EH (cell line): Measurements from ENCODE around the gene NRIP3.
A peak's percentile ranks its signal among the peaks of the same experiment; 100 is the strongest.
"Not testable (repeated sequence)": the region's sequence is repeated elsewhere in the genome, so short reads cannot be mapped to it uniquely, and the experiment has no call there.

Source experiments
- DNase-seq: peaks from one replicate; pipeline ENCODE4 v3.0.0-alpha.2; 2015; ENCODE audit warnings: low read depth

Gene NRIP3

DNA sequence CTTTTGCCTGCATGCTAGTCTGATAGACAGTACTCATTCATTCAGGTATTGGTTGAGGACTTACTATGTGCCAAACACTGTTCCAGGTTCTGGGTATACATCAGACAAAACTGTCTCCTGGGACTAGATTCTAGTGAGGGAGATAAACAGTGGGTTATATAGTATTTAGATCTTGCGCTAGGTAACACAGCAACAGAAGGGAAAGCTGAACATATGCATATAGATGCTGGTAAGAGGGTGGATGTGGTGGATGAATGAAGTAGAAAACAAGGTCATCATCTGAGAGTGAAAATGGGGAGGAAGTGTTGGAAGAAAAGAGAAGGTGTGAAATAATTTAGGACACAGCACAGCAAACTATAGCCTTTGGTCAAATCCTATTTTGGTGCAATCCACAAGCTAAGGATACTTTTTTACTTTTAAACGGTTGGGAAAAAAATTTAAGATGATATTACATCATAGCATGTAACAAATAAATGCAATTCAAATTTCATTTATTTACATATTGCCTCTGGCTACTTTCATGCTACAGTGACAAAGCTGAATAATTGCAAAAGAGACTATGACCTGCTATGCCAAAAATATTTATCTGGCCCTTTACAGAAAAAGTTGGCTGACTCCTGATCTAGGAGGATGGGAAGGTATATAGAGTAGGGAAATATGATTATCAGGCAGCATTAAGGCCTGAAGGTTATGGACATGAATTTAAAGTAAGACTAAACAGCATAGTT lies 32.4 kb downstream of the NRIP3 start:
- DNase-seq = no peak

DNA sequence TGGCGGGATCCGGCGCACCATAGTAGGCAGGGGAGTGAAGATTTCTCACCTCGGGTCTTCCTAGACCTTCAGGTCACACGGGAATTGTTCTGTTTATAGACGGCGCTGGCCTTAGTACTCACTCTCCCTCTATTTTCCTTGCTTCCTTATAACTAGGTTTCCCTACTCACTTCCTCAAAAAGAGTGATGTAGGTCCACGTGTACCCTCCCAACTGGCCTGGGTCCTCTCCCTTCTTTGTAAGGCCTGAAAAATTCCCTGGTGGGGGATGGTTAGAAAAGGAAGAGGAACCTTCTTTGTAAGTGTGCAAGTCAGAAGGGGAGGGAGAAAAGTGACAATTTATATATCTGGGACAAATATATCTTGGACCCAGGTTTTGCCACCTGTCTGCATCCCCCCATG lies 36.6 kb downstream of the NRIP3 start:
- no peak for DNase-seq

DNA sequence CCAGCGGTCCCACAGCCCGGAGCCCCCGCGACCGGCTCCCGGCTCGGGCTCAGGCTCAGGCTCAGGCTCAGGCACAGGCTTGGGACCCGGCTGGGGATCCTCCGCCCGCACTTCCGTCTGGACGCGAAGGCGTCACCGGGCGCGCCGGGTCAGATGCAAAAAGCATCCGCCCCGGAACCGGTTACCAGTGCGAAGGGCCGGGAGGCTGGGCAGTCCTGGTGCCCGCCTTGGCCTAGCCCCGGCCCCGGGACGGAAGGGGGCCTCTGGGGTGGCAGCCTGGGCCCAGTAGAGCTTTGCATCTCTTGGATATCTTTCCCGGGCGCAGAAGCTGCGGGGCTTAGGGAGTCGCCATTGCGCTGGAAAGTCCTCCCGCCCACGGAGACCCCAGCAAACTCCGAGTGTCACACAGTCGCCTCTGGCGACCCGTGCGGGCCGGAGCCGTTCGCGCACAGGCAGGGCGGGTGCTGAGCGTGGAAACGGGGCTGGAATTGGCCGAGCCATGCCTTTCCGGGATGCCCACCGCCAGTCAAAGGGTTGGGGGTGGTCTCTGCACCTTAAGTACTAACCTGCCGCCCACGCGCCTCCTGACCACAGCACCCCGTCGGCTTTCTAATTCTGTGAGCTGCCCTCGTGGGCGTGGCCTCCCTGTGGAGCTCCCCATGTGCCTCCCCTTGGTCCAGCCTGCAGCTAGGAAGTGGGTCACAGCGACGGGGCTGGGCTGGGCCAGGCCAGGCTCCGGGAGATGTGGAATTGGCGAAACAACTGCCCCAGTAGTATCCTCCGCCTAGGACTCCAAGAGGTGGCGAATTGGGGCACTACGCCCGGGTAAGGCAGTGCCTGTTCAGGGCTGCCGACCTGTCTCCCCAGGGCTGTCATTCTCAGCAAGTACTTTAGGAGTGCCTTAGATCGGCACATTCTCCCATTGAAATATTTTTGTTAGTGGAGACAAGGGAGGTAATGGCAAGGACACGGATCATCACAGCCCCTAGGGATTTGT lies 39.2 kb downstream of the NRIP3 start, which contains the start of gene TMEM9B:
Gene TMEM9B (minus strand): TSS at position 119 of the 997 bp plus-strand sequence. CDS start 129 bp downstream, outside the sequence.
- peak; percentile 87 for DNase-seq

DNA sequence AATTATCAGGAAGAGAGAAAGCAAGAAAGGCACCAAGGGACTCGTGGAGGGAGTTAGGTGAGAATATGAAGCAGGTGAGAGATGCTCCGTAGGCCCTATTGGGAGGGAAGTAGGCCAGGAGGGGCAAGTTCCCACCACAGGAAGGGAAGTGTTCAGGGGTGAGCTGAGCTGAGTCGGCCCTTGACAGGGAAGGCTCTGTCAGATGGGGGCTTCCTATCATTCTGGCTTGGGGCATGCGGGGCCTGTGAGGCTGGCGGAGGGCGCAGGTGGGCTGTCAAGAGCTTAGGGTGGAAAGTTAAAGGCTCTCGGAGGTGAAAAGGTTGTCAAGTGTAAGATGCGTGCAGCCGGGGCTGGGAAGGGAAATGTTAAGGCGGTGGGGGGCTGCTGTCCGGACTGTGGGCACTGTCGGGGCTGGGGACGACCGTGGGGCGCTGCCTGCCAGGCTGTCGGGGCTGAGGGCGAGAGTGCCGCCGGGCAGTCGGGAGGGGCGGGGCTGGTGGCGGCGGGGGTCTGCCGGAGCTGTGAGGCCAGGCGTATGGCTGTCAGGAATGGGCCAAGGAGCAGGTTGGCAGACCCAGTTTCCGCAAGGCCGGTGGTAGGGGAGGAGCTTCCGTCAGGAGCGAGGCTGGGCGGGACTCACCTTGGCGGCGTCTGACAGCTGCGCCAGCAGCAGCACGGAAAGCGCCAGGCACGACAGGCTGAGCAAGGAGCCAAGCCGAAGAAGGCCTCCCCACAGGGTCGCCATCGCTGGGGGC lies 40.1 kb downstream of the NRIP3 start:
- peak; percentile 70 for DNase-seq

DNA sequence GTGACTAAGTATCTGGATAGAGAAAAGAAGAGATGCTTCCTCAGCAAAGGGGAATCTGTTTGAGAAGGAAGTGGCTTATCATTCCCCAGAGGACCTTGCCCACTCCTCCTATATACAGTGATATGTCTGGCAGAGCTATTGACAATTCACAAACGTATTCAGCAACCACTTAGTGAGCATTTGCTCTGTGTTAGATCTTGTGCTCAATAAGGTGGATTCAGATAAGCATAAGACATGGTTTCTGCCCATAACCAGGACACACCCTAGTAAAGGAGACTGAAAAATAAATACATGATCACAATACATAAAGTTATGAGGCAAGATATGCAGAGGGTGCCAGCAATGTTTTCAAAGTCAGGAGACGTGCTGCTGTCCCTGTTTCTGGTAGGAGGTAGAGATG lies 41.0 kb downstream of the NRIP3 start:
- DNase-seq = no peak

DNA sequence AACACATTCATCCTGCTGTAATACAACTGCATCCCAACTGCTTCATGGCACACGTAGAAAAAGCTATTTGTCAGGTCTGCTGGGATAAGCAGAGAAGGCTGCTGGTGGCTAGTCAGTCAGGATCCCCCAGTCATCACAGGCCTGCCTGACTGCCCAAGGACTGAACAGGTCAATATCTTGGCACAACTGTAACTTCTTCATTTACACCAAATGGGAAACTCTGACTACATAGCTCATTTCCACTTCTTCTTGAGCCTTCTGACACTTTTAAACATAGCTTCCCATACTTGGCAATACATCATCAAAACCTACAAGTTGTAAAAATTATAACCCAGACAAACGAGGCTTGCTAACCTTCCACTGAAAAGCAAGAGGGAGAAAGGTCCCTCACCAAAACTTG lies 42.4 kb downstream of the NRIP3 start:
- no peak for DNase-seq

DNA sequence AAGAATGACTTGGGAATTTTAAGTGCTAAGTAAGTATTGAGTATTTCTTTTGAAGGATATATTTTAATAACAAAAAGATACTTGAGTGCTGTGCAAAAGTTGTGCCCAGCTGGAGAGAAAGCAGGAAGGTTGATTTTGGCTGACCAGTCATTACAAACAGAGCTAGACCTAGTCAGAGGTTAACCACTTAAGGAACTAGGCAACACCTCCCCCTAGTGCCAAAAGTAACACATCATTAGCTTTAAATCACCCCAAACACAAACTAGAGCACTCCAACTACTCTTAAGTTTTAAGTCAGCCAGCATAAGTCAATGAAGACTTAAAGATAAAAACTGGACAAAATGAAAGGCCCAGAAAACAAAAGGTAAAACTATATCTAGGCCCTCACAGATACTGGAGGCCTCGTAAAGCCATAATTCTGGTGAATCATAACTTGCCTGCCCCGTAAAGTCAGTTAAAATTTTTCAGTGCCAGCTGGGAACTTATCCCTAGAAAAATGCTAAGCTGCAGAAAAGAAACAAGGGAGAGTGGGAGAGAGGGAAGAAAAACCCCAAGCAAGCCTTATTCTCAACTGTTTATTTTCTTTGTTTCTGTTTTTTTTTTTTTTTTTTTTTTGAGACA lies 44.1 kb downstream of the NRIP3 start:
- peak; percentile 85 for DNase-seq

DNA sequence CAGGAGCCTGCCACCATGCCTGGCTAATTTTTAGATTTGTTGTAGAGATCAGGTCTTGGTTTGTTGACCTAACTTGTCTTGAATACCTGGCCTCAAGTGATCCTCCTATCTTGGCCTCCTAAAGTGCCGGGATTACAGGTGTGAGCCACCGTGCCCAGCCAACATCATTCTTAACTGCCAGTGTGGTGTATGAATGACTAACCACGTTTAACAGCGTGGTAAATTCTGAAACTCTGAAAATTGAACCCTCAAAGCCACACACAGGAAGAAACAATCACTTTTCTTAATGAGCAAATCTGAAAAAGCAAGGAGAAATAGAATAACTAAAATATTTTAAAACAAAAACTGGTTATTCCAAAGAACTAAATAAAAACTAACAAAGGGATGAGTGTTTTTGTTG lies 46.9 kb downstream of the NRIP3 start:
- no peak for DNase-seq

DNA sequence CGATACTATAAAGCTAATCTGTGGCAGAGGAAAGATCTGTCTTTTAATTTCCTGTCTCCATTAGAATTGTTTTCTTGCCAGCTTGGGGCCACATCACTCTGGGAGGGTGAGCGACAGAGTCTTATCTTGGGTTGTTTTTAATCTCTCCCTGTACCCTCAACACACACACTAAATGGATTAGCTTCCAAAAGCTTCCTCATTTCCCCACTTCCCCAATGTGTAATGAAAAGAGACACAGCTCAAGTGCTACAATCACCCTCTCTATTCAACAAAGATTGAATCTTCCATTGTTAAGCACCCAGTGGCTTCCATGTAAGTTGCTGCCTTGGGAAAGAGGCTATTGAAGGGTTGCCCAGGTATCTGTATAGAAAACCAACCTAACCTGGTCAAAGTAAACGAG lies 54.9 kb downstream of the NRIP3 start:
- no peak for DNase-seq

DNA sequence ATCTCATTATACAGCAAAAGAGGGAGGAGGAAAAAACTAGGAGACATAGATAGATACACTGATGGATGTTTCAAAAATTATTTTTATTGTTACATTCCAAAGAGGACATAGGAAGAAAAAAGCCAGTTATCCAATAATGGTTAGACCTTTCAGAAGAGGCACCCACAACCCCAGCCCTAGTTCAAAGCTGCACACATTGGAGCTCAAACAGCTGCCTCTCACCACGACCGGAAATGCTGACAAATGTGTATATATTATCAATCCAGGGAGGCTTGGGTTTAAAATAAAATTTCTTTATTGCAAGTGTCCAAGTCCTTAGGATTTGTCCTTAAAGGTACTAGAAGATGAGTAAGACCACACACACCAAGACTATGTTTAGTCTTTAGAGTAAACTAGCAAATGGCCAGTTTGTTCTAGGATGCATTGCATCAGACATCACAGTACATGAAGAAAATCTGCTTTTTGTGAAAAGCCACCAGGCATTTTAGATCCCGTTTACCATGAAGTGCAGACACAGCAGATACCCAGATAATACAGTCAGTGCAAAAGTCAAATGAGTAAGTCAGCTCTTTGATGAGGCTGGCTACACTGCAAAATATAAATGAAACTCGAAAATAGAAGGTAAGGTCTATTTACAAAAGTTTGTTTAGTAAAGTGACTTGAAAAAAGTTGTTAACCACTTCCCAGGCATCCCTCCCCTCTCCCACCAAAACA lies 56.4 kb downstream of the NRIP3 start:
- DNase-seq = no peak

DNA sequence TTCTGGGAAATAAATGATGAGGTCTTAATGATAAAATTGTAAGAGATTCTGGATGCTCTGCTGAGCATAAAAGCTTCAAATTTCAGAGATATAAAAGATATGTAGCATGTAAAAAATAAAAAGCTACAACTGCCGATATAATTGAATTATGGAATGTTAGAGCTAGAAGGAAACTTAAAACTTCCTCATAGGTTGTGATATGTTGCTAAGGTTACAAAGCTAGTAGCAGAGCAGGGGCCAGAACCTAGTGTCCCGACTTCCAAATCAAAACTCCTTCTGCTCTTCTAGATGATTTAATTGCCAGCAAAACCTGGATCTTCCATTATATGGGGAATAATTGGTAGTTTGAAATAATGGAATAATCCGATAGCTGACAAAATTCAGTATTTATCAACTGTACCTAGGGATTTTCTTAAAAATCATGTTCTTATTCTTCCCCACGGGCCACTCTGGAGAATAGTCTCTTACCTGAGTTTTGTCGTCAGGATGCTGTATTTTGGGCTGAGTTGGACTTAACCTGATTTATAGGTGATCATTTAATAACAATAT lies 61.2 kb downstream of the NRIP3 start, which contains the start of gene ASCL3:
Gene ASCL3 (minus strand): TSS at position 499 of the 549 bp plus-strand sequence. CDS start 4,855 bp downstream, outside the sequence.
- DNase-seq = no peak

DNA sequence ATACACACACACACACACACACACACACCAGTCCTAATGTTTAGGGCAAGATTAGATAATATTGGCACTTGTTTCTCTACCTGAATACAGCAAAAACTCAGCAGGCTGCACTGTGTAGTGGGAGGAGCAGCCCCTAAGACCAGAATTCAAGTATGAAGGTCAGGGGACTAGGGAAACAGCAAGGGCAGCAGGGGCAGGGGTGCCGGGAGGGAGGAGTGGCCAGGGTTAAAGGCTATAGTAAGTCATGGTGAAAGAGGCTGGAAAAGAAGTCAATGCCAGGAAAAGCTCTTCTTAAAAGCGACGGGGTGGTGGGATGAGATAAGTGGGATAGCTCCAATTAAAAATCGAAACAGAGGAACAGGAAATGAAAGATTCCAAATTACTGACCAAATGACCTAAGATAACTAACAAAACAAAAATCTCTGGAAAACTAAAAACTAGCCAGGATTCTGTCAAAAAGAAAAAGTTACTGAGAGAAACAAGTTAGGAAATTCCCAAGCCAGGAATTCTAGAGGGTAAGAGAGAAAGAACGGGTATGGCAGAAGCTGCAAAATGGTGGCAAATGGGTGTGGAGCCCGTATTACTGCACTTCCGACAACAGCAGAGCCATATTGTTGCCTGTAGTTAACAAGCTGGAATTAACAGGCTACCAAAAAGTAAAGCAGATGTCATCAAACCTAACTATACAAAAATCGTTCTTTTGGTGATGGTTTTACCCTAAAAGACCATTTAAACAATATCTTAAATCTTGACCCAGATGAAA lies 62.3 kb downstream of the NRIP3 start:
- DNase-seq = no peak

DNA sequence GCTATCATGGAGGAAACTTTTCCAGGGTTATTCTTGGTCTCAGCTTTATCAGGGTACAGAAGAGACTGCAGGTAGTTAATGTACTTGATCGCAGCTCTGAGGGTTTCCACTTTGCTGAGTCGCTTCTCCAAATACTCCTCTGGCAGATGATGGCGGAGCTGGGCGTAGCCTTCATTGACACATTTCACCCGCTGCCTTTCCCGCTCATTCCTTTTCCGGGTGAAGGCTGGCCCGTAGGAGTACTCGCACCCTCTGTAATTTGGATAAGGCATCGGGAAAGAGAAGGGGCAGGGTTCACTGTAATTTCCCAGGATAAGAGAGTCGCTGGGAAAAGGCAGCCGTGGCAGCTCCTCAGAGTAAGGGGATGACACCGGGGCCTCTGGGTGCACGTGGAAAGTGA lies 66.1 kb downstream of the NRIP3 start:
- no peak for DNase-seq

DNA sequence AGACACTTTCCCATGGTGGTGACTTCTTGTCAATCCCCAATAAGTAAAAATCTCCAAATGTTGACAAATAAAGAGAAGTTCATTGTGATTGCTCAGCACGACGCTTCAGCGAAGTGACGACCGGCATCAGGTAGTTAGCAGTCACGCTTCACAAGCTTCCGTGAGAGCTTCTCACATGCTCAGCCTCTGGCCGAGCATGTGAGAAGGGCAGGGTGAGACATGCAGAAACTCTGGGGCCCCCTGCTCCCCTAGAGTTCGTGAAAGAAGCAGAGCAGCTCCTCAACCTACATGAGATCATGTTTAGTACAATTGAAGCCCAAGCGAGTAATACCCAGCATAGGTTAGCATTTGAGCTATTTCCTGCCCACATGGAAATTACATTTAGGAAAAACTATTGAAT lies 66.6 kb downstream of the NRIP3 start:
- DNase-seq = no peak

DNA sequence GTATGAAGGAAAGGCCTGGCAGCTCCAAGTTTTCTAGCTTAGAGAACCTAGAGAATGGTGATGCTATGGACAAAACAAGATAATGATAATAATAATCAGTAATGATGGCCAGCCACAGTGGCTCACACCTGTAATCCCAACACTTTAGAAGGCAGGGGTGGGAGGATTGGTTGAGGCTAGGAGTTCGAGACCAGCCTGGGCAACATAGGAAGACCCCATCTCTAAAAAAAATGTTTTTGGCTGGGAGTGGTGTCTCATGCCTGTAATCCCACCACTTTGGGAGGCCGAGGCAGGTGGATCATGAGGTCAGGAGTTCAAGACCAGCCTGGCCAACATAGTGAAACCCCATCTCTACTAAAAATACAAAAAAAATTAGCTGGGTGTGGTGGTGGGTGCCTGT lies 68.0 kb downstream of the NRIP3 start:
- not testable (repeated sequence) for DNase-seq

DNA sequence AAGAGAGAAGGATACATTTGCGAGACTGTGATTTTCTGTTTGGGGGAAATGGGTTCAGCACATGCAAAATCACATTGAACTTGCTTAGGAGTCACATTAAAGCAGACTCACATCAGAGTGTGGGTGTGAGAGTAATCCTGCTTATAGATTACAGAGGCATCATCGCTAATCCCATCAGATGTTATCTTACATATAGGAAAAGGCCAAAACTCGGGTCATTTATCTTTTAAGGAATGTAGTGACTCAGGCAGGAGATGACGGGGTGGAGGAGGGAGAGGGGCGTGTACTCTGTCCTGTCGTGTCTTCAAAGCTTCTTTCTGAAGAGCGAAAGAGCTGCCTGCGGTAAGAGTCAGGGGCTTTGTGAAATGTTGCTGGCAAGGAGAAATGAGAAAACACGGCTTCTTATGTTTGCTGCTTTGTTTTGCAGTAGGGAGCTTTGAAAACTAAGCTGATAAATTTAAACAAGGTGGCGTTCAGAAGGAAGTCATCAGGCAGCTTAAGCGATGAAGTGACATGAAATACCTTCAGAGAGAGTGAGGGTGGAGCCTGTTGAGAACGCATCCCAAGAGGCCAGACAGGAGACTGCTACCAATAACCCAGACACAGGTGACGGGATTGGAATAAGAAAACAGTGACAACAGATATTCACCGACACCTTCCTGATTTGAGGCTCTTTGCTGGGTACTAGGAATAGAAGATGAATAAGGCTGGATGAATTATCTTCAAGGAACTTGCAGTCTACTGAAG lies 68.9 kb downstream of the NRIP3 start:
- DNase-seq = peak; percentile 82

DNA sequence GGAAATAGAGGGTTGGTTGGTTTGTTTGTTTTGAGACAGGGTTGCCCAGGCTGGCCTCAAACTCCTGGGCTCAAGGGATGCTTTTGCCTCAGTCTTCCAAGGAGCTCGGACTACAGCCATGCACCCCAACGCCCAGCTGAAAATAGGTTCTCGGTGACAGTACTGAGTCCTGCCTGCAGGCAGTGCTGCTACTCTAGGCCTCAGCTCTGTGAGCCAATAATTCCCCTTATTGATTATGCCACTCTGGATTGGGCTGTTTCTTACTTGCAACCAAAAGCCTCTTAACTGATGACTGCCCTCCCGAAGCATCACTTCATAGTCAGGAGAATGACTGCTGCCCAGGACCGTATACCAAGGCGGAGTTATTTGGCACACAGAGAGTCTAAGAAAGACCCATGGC lies 69.9 kb downstream of the NRIP3 start:
- no peak for DNase-seq

DNA sequence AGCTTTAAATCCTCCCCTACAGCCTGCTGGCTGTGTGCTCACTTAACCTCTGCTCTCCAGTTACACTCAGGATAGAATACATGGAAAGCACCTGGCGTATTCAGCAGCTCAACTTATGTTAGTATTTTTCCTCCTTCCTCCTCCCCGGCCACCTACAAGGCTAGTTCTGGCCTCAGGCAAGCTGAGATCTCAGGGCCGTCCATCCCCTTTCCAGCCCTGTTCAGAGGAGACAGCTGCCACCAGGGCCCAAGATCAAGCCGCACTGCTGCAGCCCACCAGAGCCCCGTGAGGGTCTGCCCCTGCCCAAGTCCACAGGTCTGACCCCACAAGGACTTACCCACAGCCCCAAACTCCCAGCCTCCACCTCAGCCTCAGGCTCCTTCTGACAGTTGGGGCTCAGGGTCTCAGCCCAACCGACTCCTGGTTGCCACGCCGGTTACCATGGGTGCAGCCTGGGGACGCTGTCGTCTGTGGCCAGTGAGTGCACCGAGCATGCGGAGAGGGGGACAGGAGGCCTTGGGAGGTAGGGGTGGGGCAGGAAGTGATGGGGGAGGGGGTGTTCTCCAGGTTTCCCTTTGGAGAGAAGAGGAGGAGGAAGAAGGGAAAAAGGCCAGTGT lies 71.1 kb downstream of the NRIP3 start, which contains the start of gene C11orf16:
Gene C11orf16 (minus strand): TSS at position 384 of the 617 bp plus-strand sequence. CDS start 639 bp downstream, outside the sequence.
- no peak for DNase-seq
